IMR-90 (cell line): ENCODE measurements around the gene RBM39. TPM values are rescaled to one million over a fixed set of nuclear protein-coding genes. Genes with fewer than 3 reads are reported as not detected.

ENCODE experiments used
- ATAC-seq: fragments of 200-7000 bp; cut with Tn5 transposase; 2 replicates; pipeline ENCODE4 v1.9.1; 2020; ENCODE audit warnings: low read depth, mild to moderate bottlenecking, moderate library complexity
- BruUV-seq: library from RNA; stranded (reverse); fragments of 400-500 nt; replicated peaks from 2 replicates; lab custom pipeline; 2021; lab: Mats Ljungman, UMichigan
- CTCF ChIA-PET: fragments of 300-600 bp; formaldehyde crosslinking; extraction: SDS; loops from one replicate; lab custom pipeline; 2021; ENCODE audit warnings: antibody characterized with exemption; lab: Yijun Ruan, JAX
- POLR2A ChIA-PET: fragments of 300-600 bp; sonication (Branson Sonifier 250); formaldehyde crosslinking; loops from one replicate; lab custom pipeline; 2022; ENCODE audit warnings: antibody characterized with exemption; ENCODE audit not compliant: unreplicated experiment; lab: Charles Lee
- DNase-seq: peaks from one replicate; pipeline ENCODE4 v3.0.0; 2013
- H2AFZ ChIP-seq: replicated peaks from 2 replicates; pipeline ENCODE3; 2013; ENCODE audit warnings: low read length, mild to moderate bottlenecking; ENCODE audit not compliant: poor library complexity
- H2AK5ac ChIP-seq: 2 replicates; pipeline ENCODE4 v1.6.1; 2013; ENCODE audit warnings: low read depth, low read length, inconsistent platforms
- H2AK9ac ChIP-seq: replicated peaks from 2 replicates; pipeline ENCODE3; 2013; ENCODE audit warnings: mild to moderate bottlenecking, low read depth, low read length, moderate library complexity; ENCODE audit not compliant: poor library complexity
- H2BK120ac ChIP-seq: 2 replicates; pipeline ENCODE4 v1.6.1; 2013; ENCODE audit warnings: low read depth, low read length, inconsistent platforms
- H2BK15ac ChIP-seq: 3 replicates; pipeline ENCODE4 v1.6.1; 2013; ENCODE audit warnings: low read depth, low read length, inconsistent platforms
- H2BK20ac ChIP-seq: 2 replicates; pipeline ENCODE4 v1.6.1; 2013; ENCODE audit warnings: low read depth, mild to moderate bottlenecking, inconsistent platforms, low read length, moderate library complexity
- H2BK5ac ChIP-seq: 2 replicates; pipeline ENCODE4 v1.6.1; 2013; ENCODE audit warnings: mild to moderate bottlenecking, low read depth, low read length, inconsistent platforms; ENCODE audit not compliant: poor library complexity, severe bottlenecking
- H3K14ac ChIP-seq: replicated peaks from 2 replicates; pipeline ENCODE4 v1.6.1; 2013; ENCODE audit warnings: low read depth, low read length, inconsistent platforms
- H3K18ac ChIP-seq: 2 replicates; pipeline ENCODE4 v1.6.1; 2013; ENCODE audit warnings: low read depth, low read length, control low read depth
- H3K23ac ChIP-seq: 2 replicates; pipeline ENCODE4 v1.6.1; 2013; ENCODE audit warnings: low read depth, low read length, inconsistent platforms
- H3K27ac ChIP-seq: 2 replicates; pipeline ENCODE4 v1.5.1; 2013; ENCODE audit warnings: mild to moderate bottlenecking, control low read depth, low read length; ENCODE audit not compliant: insufficient read depth
- H3K27me3 ChIP-seq: 2 replicates; pipeline ENCODE4 v1.6.1; 2013; ENCODE audit warnings: low read length; ENCODE audit not compliant: control insufficient read depth, insufficient read depth
- H3K36me3 ChIP-seq: 2 replicates; pipeline ENCODE4 v1.6.1; 2013; ENCODE audit warnings: low read length, mixed read lengths; ENCODE audit not compliant: control insufficient read depth, insufficient read depth
- H3K4ac ChIP-seq: 2 replicates; pipeline ENCODE4 v1.6.1; 2013; ENCODE audit warnings: low read depth, low read length, inconsistent platforms
- H3K4me1 ChIP-seq: 2 replicates; pipeline ENCODE4 v1.6.1; 2013; ENCODE audit warnings: low read length, mixed read lengths; ENCODE audit not compliant: control insufficient read depth, insufficient read depth
- H3K4me2 ChIP-seq: 2 replicates; pipeline ENCODE4 v1.6.1; 2013; ENCODE audit warnings: low read depth, mild to moderate bottlenecking, control low read depth, low read length, moderate library complexity
- H3K4me3 ChIP-seq: 2 replicates; pipeline ENCODE4 v1.5.1; 2013; ENCODE audit warnings: low read depth, mild to moderate bottlenecking, control low read depth, low read length, moderate library complexity; ENCODE audit not compliant: insufficient read depth
- H3K56ac ChIP-seq: 2 replicates; pipeline ENCODE4 v1.6.1; 2013; ENCODE audit warnings: low read length, inconsistent platforms; ENCODE audit not compliant: insufficient read depth; ENCODE audit errors: extremely low read depth
- H3K79me1 ChIP-seq, 2 experiments: 2 replicates each; pipeline ENCODE4 v1.6.1; 2013; ENCODE audit warnings: low read length in 2 of 2, inconsistent platforms in 1 of 2, low read depth in 1 of 2
- H3K9ac ChIP-seq: 2 replicates; pipeline ENCODE4 v1.6.1; 2013; ENCODE audit warnings: low read depth, low read length, control low read depth
- H3K9me1 ChIP-seq: 2 replicates; pipeline ENCODE4 v1.6.1; 2013; ENCODE audit warnings: low read length, inconsistent platforms; ENCODE audit not compliant: insufficient read depth
- H3K9me3 ChIP-seq: 2 replicates; pipeline ENCODE4 v1.6.1; 2013; ENCODE audit warnings: low read length; ENCODE audit not compliant: control insufficient read depth, insufficient read depth
- H4K20me1 ChIP-seq: 2 replicates; pipeline ENCODE4 v1.6.1; 2013; ENCODE audit warnings: low read length, inconsistent platforms; ENCODE audit not compliant: insufficient read depth
- H4K5ac ChIP-seq: 2 replicates; pipeline ENCODE4 v1.6.1; 2013; ENCODE audit warnings: mild to moderate bottlenecking, low read depth, low read length, control low read depth
- H4K8ac ChIP-seq, 2 experiments: 2 replicates each; pipeline ENCODE4 v1.6.1; 2013; ENCODE audit warnings: low read depth in 2 of 2, low read length in 2 of 2, control low read depth in 1 of 2, inconsistent platforms in 1 of 2
- H4K91ac ChIP-seq: 2 replicates; pipeline ENCODE4 v1.6.1; 2013; ENCODE audit warnings: low read depth, low read length, inconsistent platforms; ENCODE audit not compliant: insufficient read depth
- BHLHE40 ChIP-seq: fragments of 150-350 bp; IDR thresholded peaks from 2 replicates; pipeline ENCODE4 v1.6.1; 2016; ENCODE audit warnings: mild to moderate bottlenecking, low read depth, low read length
- CHD1 ChIP-seq: IDR thresholded peaks from 2 replicates; pipeline ENCODE4 v1.6.1; 2012; ENCODE audit warnings: low read depth, low read length, improper control_type of control experiment
- MXI1 ChIP-seq: IDR thresholded peaks from 2 replicates; pipeline ENCODE4 v1.6.1; 2012; ENCODE audit warnings: low read depth, mild to moderate bottlenecking, low read length, moderate library complexity, borderline replicate concordance
- WGBS, 2 experiments: methylation state at CpG; one replicate each; pipeline versions ENCODE4 v1.1.5 to v1.1.7; 2013; ENCODE audit warnings: missing lambda C conversion rate in 2 of 2; ENCODE audit not compliant: insufficient read length in 1 of 2; ENCODE audit errors: extremely low coverage in 2 of 2; 5-methylcytosine and 5-hydroxymethylcytosine counted together
- dilution Hi-C: fragments of 300-500 bp; cut with HindIII; formaldehyde crosslinking; loops from one replicate; pipeline ENCODE4 v1.14.3; 2018; ENCODE audit warnings: low sequenced_read_pairs; ENCODE audit not compliant: unreplicated experiment
- in situ Hi-C: fragments of 300-500 bp; cut with MboI; formaldehyde crosslinking; loops from 3 replicates; pipeline ENCODE4 v1.14.3; 2019; ENCODE audit warnings: low sequenced_read_pairs, inconsistent platforms, mixed read lengths
- intact Hi-C: fragments of 100-400 bp; cut with micrococcal nuclease; formaldehyde crosslinking; loops from 2 replicates; pipeline ENCODE4 v1.10.0; 2022
- polyA plus RNA-seq, 3 experiments: library from polyadenylated mRNA; depleted of rRNA; stranded (reverse); fragments of >200 nt; gene quantifications; 2 replicates each; pipeline ENCODE4 v1.2.3, GENCODE V29; 2012; ENCODE audit warnings: low replicate concordance in 1 of 3
- total RNA-seq: library from RNA; depleted of rRNA; stranded (reverse); fragments of >200 nt; gene quantifications from 2 replicates; pipeline ENCODE4 v1.2.3, GENCODE V29; 2012

Gene RBM39
- total and polyA plus RNA-seq, 2 of the 4 experiments (the other 2 are of a cell fraction) = 106 to 166 TPM

DNA sequence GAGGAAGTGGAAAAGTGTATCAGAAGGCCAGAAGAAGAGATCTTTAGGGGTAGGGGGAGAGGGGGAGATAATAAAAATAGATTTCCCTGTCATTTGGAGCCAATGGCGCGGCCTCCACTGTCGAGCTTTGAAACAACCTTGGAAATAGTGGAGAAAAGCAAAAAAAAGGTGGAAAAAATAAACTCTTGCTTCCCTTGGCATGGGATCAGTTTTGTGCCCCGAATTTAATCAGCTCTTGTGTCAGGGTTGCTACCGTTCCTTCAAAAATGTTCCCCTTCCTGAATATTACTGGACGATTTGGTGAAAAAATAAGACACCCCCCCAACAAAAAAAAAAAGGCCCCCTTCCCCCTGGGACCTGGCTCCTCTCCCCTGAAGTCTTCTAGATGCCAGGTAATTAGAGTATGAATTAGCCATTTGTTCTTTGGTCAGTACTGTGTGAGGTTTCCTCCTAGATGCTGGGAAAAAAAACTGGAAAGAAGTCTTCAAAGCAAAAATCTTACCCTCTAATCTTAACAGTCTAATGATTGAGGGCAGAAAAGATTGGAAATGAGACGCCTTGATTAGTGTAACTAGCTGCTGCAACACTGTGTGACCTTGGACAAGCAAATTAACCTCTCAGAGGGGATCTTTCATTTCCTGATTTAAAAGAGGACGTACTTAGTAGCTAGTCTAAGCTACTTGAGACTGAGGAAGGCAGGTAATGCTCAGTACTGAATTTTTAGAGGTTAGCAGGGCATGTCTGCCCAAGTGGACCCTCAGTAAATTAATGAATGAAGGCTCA lies 872 bp upstream of the RBM39 start:
- H2AK5ac ChIP-seq = peak overlapping the region; percentile 94
- in situ Hi-C loops = loop anchor here (10.0 kb wide), 1 partner anchor 142 kb away; no protein-coding TSS in a partner anchor
- peak overlapping the region; percentile 84 to 96 for H4K8ac ChIP-seq
- dilution Hi-C loops = no loop called here
- peak overlapping the region; percentile 79 for H2BK120ac ChIP-seq
- intact Hi-C loops = loop anchor here (1.0 to 5.0 kb wide), 5 partner anchors 26 to 209 kb away; partner anchors contain the start of genes CPNE1, RBM12 and SCAND1
- peak overlapping the region; percentile 96 for H3K56ac ChIP-seq
- TF ChIP-seq CHD1 (peak; percentile 68; the same call in 1 of the 2 replicates), BHLHE40 (no peak), MXI1 (no peak)
- peak overlapping the region; percentile 86 for H2AK9ac ChIP-seq
- WGBS, 2 experiments = 20% methylated on average over 2 of the region's 8 CpGs; no CpG with 5 or more reads in 1 of the 2 experiments
- BruUV-seq = TSS peak; percentile 95
- H3K27ac ChIP-seq = peak overlapping the region; percentile 89
- 0 out of 2 replicates have a peak overlapping the region, but pooled peaks have one; percentile 8 for H2BK20ac ChIP-seq
- peak overlapping the region; percentile 99 for H3K14ac ChIP-seq
- H4K91ac ChIP-seq = peak overlapping the region; percentile 92
- H3K4ac ChIP-seq = peak overlapping the region; percentile 94
- peaks cover 0 to 19% of the 10 kb centered on the region in 2 experiments; a peak in 2 of 4 replicates for H3K79me1 ChIP-seq
- H3K18ac ChIP-seq = peak overlapping the region; percentile 81
- H4K20me1 ChIP-seq = peaks cover 35% of the 10 kb centered on the region
- no peaks in the 10 kb centered on the region for H3K9me3 ChIP-seq
- H3K23ac ChIP-seq = peak overlapping the region; percentile 92
- ATAC-seq (no peak), DNase-seq (no peak)
- ChIA-PET CTCF (interaction anchor here (0.6 to 1.6 kb wide), 5 partner anchors 26 to 141 kb away, joined by 3 to 6 read pairs (median 4); no protein-coding TSS in a partner anchor), POLR2A (interaction anchor here (0.6 to 2.3 kb wide), 14 partner anchors 11 to 218 kb away, joined by 3 to 13 read pairs (median 4); partner anchors contain the start of gene SCAND1)
- peak overlapping the region; percentile 66 for H3K4me3 ChIP-seq
- H2BK5ac ChIP-seq = peak overlapping the region; percentile 94
- peak overlapping the region; percentile 95 for H3K9ac ChIP-seq
- H3K4me2 ChIP-seq = peak overlapping the region; percentile 78
- peak overlapping the region; percentile 30; the same call in 2 of the 3 replicates for H2BK15ac ChIP-seq
- peaks cover 9% of the 10 kb centered on the region for H3K9me1 ChIP-seq
- H3K36me3 ChIP-seq = peaks cover 18% of the 10 kb centered on the region
- peak overlapping the region; percentile 83 for H4K5ac ChIP-seq
- H2AFZ ChIP-seq = peak overlapping the region; percentile 87
- peaks cover 7% of the 10 kb centered on the region for H3K4me1 ChIP-seq
- no peaks in the 10 kb centered on the region for H3K27me3 ChIP-seq
